Fibroblast of mammary gland (primary cell): Measurements from ENCODE around the gene VDAC2.

Experiments
- DNase-seq: peaks from one replicate; pipeline ENCODE4 v3.0.0-alpha.2; 2010; ENCODE audit warnings: low read depth
- H3K4me3 ChIP-seq: 2 replicates; pipeline ENCODE4 v1.5.1; 2011; ENCODE audit warnings: low read depth, mild to moderate bottlenecking, low read length, moderate library complexity; ENCODE audit not compliant: control insufficient read depth
- CTCF ChIP-seq: conservative IDR thresholded peaks from 2 replicates; pipeline ENCODE4 v1.5.1; 2011; ENCODE audit warnings: low read depth, low read length, inconsistent platforms; ENCODE audit not compliant: control insufficient read depth, insufficient read depth

The VDAC2 gene

GRCh38 chr10:75269605-75270004 is 59.0 kb downstream of the VDAC2 start:
- H3K4me3 ChIP-seq = no peak overlapping the region
- no peak for DNase-seq
- TF ChIP-seq CTCF = no peak

GRCh38 chr10:75272094-75272493 is 61.5 kb downstream of the VDAC2 start:
- DNase-seq = no peak
- TF ChIP-seq CTCF = no peak
- no peak overlapping the region for H3K4me3 ChIP-seq

GRCh38 chr10:75272896-75273295 is 62.3 kb downstream of the VDAC2 start:
- no peak overlapping the region for H3K4me3 ChIP-seq
- TF ChIP-seq CTCF = no peak
- DNase-seq = no peak

- no peak for DNase-seq
- TF ChIP-seq CTCF = no peak
- H3K4me3 ChIP-seq = no peak overlapping the region
Observed at GRCh38 chr10:75276069-75276872, 65.7 kb downstream of the VDAC2 start.

- no peak for TF ChIP-seq CTCF
- H3K4me3 ChIP-seq = no peak overlapping the region
- DNase-seq = no peak
Observed at GRCh38 chr10:75280236-75280635, 69.6 kb downstream of the VDAC2 start.
